COLO829 (cell line): ENCODE results near the gene AVPI1.
"Not testable (repeated sequence)": the region's sequence is repeated elsewhere in the genome, so short reads cannot be mapped to it uniquely, and the experiment has no call there.

Experiments
- DNase-seq: peaks from one replicate; pipeline ENCODE4 v3.0.0; 2012; ENCODE audit warnings: low spot score

The AVPI1 gene

GRCh38 chr10:97711640-97712572 lies 24.9 kb upstream of the AVPI1 start:
- no peak for DNase-seq

- DNase-seq = no peak
Observed at GRCh38 chr10:97708976-97709946, 22.2 kb upstream of the AVPI1 start.

DNA sequence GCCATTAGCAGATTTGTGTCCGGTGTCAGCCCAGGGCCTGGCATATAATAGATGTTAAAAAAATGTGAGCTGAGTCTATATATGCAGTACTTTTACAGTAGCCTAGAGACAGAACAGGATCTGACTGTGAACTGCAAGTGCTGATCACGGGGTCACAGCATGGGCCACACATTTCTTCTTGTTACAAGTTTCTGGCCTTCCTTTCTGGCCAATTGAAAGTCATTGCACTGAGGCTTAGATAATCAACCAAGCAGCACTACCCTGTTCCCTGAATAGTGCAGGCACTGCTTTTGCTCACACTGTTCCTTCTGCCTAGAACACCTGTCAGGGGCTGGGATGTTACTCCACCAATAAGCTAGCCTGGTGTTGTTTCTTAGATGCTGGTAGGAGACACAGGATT lies 21.1 kb upstream of the AVPI1 start:
- no peak for DNase-seq

DNA sequence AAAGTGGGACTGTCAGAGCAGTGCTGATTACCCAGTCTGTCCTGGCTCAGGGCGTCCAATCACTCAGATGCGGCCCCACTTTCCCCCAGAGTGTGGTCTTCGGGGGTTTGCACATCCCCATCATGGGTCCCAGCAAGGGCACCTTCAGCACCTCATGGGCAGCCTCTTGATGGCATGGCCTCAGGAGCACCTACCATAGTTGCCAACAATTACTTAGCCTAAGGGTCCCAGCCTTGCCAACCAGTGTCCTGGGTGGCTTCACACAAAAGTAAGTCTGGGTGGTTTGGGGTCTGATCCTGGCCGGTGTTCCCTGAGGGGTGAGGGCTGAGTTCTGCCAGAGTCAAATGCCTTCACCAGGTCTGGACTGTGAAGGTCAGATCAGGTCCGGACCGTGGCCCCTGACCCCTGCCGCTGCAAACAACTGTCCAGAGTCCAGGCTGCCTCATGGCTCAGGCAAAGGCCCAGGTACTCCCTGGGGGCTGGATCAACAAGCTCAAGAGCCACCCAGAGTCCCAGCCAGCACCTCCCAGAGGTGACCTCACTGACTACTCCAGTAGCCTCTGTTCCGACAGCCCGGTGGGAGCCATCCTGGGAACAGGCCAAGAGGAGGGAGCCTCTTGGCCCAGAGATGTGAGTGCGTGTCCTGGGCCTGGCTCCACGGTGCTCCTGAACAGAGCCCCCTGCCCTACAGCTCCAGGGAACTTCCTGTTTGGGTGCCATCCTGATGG lies 20.3 kb upstream of the AVPI1 start:
- DNase-seq = no peak

GRCh38 chr10:97705006-97705670 lies 18.1 kb upstream of the AVPI1 start:
- DNase-seq = no peak

GRCh38 chr10:97704341-97704740 lies 17.3 kb upstream of the AVPI1 start:
- DNase-seq = no peak

DNA sequence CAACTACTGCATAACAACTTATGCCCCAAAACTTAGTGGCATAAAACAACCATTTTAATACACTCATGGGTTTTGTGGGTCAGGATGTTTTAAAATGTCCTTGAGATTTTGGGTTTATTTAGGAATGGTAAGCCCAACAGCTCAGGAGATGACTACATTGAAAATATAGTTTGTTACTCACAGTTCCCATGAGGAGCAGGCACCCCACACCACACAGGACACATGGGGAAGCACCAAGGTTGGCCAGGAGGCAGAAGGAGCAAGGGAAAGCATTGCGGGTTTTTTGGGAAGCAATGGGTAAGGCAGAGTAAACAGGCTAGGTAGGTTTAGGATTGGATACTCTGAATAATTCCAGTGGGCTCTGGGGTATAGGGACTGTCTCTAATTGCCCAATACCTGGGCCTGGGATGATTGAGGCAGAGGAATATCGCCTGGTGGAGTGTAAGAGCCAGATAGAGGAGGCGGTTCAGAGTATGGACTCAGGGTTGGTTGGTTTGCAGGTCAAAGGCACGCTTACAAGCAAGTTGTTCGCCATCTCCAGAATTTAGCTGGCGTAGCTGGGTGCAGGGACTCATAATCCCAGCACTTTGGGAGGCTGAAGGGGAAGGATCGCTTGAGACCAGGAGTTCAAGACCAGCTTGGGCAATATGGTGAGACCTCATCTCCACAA lies 16.5 kb upstream of the AVPI1 start:
- no peak for DNase-seq

- DNase-seq = peak; percentile 81
Observed at GRCh38 chr10:97701438-97702069, 14.5 kb upstream of the AVPI1 start.

DNA sequence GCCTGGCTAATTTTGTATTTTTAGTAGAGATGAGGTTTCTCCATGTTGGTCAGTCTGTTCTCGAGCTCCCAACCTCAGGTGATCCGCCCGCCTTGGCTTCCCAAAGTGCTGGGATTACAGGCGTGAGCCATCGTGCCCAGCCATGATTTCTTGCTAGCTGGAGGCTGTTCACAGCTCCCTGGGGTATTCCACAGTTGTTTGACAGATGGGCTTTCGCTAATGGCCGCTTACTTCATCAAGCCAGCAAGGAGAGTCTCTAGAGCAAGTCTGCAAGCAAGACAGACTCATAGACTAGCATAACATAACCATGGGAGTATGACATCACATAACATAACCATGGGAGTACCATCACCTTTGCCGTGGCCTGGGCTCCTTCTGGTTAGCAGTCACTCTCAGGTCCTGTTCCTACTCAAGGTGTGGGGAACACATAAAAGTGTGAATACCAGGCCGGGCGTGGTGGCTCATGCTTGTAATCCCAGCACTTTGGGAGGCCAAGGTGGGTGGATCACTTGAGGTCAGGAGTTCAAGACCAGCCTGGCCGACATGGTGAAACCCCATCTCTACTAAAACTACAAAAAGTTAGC lies 11.1 kb upstream of the AVPI1 start:
- DNase-seq = not testable (repeated sequence)

DNA sequence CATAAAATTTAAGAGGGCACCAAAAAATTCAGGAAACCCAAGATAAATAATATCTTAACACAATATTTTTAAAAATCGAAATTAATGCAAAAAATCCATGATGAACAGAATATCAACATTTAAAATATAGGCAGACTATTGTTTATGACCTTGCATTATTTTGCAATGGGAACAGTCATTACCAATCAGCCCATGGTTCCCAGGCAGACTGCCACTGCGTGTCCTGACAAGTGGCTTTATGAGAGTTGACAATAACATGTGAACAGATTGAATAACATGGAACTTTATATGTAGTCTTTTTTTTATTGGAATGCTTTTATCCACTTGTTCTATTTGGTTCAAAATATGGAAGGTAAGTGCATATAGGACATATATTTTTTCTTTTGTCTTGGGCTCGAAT lies 3.1 kb upstream of the AVPI1 start:
- no peak for DNase-seq

- DNase-seq = peak; percentile 29
Observed at GRCh38 chr10:97689559-97690020, 2.5 kb upstream of the AVPI1 start.

GRCh38 chr10:97687785-97688781 lies 1.0 kb upstream of the AVPI1 start:
- no peak for DNase-seq

GRCh38 chr10:97686301-97686961 lies 610 bp downstream of the AVPI1 start:
- DNase-seq = no peak

DNA sequence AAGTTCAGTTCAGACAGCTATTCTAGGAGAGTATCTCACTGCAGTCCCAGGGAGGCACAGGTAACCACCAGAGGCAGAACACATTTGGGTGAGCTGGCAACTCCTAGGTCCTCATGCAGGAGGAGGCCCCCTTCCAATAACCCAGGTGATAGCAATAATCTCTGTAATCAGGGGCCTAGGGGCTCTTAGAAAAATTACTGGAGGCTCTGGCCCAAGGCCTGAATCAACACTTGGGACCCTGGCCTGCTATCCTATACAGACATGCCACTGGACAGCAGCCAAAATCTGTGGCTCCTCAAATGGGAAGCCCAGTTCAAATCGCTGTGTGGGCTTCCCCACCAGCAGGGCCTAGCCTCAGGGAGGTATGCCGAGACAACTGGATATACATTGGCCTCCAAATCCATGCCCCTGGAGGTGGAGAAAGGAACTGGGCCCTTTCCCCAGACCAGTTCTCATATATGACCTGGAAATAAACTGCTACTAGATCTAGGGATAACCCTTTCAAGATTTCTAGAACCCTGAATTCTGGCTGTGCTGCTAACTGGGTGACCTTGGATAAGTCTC lies 1.6 kb downstream of the AVPI1 start:
- no peak for DNase-seq

DNA sequence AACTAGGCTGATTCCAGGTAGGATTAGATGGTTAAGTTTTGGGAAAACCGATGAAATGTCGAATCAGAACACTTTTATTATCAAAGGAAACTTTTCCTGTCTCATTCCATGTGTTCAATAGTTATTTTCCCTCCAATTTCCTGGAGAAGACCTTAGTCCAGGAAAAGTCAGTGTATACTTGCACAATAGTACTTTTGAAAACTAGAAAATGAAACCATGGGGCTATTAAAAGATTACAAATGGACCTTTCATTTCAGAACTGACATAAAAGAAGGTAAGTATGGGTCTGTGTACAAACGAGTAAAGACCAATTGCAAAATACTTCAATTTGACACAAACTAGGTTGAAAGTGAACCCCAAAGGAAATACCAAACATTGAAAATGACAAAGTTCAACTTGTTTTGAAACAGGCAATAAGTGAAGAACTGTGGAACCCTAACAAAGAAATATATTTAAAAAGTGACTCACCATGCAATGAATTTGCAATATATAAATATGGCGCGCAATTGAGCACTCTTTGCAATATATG lies 2.1 kb downstream of the AVPI1 start:
- DNase-seq = no peak

GRCh38 chr10:97684368-97684713 lies 2.7 kb downstream of the AVPI1 start:
- DNase-seq = not testable (repeated sequence)

- DNase-seq = no peak
Observed at GRCh38 chr10:97683556-97684367, 3.3 kb downstream of the AVPI1 start.
